K562 (cell line): ENCODE data around the gene TMEM88. TPM values are rescaled to one million over a fixed set of nuclear protein-coding genes. Genes with fewer than 3 reads are reported as not detected.

Experiments
- GTF2E2 ChIP-seq: fragments of 200-800 bp; sonication (Bioruptor generic); IDR thresholded peaks from 2 replicates; pipeline ENCODE4 v1.6.1; 2016; ENCODE audit warnings: missing genetic modification characterization, missing compliant biosample characterization
- KDM5B ChIP-seq: fragments of 200-600 bp; sonication (generic); IDR thresholded peaks from 2 replicates; pipeline ENCODE4 v1.6.1; 2012; ENCODE audit warnings: low read depth, mild to moderate bottlenecking, moderate library complexity, low read length, control low read depth, inconsistent platforms; ENCODE audit not compliant: insufficient replicate concordance
- L3MBTL2 ChIP-seq: fragments of 450-650 bp; IDR thresholded peaks from 2 replicates; pipeline ENCODE4 v1.6.1; 2016; ENCODE audit warnings: mild to moderate bottlenecking, moderate library complexity
- MAFK ChIP-seq: IDR thresholded peaks from 2 replicates; pipeline ENCODE4 v1.6.1; 2011; ENCODE audit warnings: low read length, improper control_type of control experiment
- NFRKB ChIP-seq: fragments of 450-650 bp; IDR thresholded peaks from 2 replicates; pipeline ENCODE4 v1.6.1; 2016; ENCODE audit warnings: low read depth
- PCBP2 ChIP-seq: fragments of 200-400 bp; formaldehyde crosslinking; IDR thresholded peaks from 2 replicates; pipeline ENCODE4 v1.6.1; 2018; ENCODE audit warnings: low read length, low read depth, mild to moderate bottlenecking, moderate library complexity; ENCODE audit not compliant: poor library complexity, severe bottlenecking
- POLR2B ChIP-seq: fragments of 450-650 bp; IDR thresholded peaks from 2 replicates; pipeline ENCODE4 v1.6.1; 2018; ENCODE audit warnings: low read depth; ENCODE audit not compliant: partially characterized antibody
- SP2 ChIP-seq: IDR thresholded peaks from 2 replicates; pipeline ENCODE4 v1.6.1; 2011; ENCODE audit warnings: mild to moderate bottlenecking, low read depth, low read length, moderate library complexity; ENCODE audit not compliant: poor library complexity, severe bottlenecking; ENCODE audit errors: extremely low read depth
- SRSF7 ChIP-seq: fragments of 200-400 bp; formaldehyde crosslinking; optimal IDR thresholded peaks from 2 replicates; pipeline ENCODE3; 2017; ENCODE audit warnings: mild to moderate bottlenecking, low read depth, low read length
- SUPT5H ChIP-seq: fragments of 450-650 bp; IDR thresholded peaks from 2 replicates; pipeline ENCODE4 v1.6.1; 2016
- TCF3 ChIP-seq: sonication (generic); formaldehyde crosslinking; IDR thresholded peaks from 2 replicates; pipeline ENCODE4 v1.4.0; 2020; ENCODE audit warnings: mild to moderate bottlenecking, missing genetic modification reagents
- ZBTB7A ChIP-seq: IDR thresholded peaks from 2 replicates; pipeline ENCODE4 v1.6.1; 2011; ENCODE audit warnings: low read depth, mild to moderate bottlenecking, low read length, moderate library complexity, borderline replicate concordance; ENCODE audit not compliant: control insufficient read depth
- ZNF175 ChIP-seq: fragments of 200-800 bp; sonication (Bioruptor generic); IDR thresholded peaks from 2 replicates; pipeline ENCODE4 v1.6.1; 2016; ENCODE audit warnings: low read depth, mild to moderate bottlenecking, missing genetic modification characterization, missing compliant biosample characterization
- ZNF197 ChIP-seq: fragments of 200-800 bp; sonication (Bioruptor generic); IDR thresholded peaks from 2 replicates; pipeline ENCODE4 v1.6.1; 2016; ENCODE audit warnings: low read depth, missing genetic modification characterization, missing compliant biosample characterization
- ZNF217 ChIP-seq: sonication (generic); formaldehyde crosslinking; IDR thresholded peaks from 2 replicates; pipeline ENCODE4 v1.8.0; 2022; ENCODE audit warnings: mild to moderate bottlenecking, missing genetic modification reagents
- ZNF384 ChIP-seq: IDR thresholded peaks from 2 replicates; pipeline ENCODE4 v1.6.1; 2012; ENCODE audit warnings: low read depth, low read length, improper control_type of control experiment
- ZNF75A ChIP-seq: fragments of 450-650 bp; formaldehyde crosslinking; IDR thresholded peaks from 2 replicates; pipeline ENCODE4 v1.4.0; 2020; ENCODE audit warnings: mild to moderate bottlenecking
- polyA plus RNA-seq, 8 experiments: library from polyadenylated mRNA; depleted of rRNA in 4 of 8; stranded (reverse) in 5 of 8; unstranded in 3 of 8; fragments of >200 nt; fragmentation: Nextera tagmentation in 2 of 8; fragmentation: Illumina TruSeq in 1 of 8; extraction: Ambion mirVana in 2 of 8; extraction: Trizol in 1 of 8; gene quantifications; 2 replicates each; pipeline versions ENCODE4 v1.2.1 to v1.2.3, GENCODE V29; 2011 to 2014; ENCODE audit warnings: inconsistent platforms in 1 of 8, missing spikeins in 1 of 8
- total RNA-seq, 7 experiments: library from RNA; depleted of rRNA in 6 of 7; stranded (reverse); fragments of >200 nt in 6 of 7; fragmentation: Illumina TruSeq in 2 of 7; extraction: Trizol in 2 of 7; gene quantifications; 2 replicates each; pipeline versions ENCODE4 v1.2.1 to v1.2.3, GENCODE V29; 2011 to 2021; ENCODE audit warnings: low replicate concordance in 1 of 7
- TF ChIP-seq, protein P1 (sequence below), 2 experiments: fragments of 450-650 bp in 1 of 2; sonication (generic) in 1 of 2; formaldehyde crosslinking in 1 of 2; IDR thresholded peaks in 1 of 2; conservative IDR thresholded peaks in 1 of 2; 2 replicates each; pipeline versions ENCODE4 v1.6.1 to v1.8.1; 2016 to 2023; ENCODE audit warnings: mild to moderate bottlenecking in 2 of 2, moderate library complexity in 2 of 2, inconsistent platforms in 1 of 2, missing genetic modification reagents in 1 of 2
- TF ChIP-seq, protein P2 (sequence below), 2 experiments: IDR thresholded peaks; 2 replicates each; pipeline ENCODE4 v1.6.1; 2012; ENCODE audit warnings: improper control_type of control experiment in 2 of 2, low read depth in 2 of 2, low read length in 2 of 2, borderline replicate concordance in 1 of 2
- TF ChIP-seq, protein P3 (sequence below): fragments of 450-650 bp; IDR thresholded peaks from 2 replicates; pipeline ENCODE4 v1.6.1; 2016; ENCODE audit warnings: borderline replicate concordance
- TF ChIP-seq, protein P4 (sequence below): sonication (generic); formaldehyde crosslinking; IDR thresholded peaks from 2 replicates; pipeline ENCODE4 v1.9.0; 2022; ENCODE audit warnings: mild to moderate bottlenecking, missing genetic modification reagents

Gene TMEM88
- total and polyA plus RNA-seq, 9 of the 15 experiments (the other 6 are each of a cell fraction or from before 2014, with no cell fraction given): 0.10 to 1.4 (median 0.36) TPM; not detected in 3

DNA sequence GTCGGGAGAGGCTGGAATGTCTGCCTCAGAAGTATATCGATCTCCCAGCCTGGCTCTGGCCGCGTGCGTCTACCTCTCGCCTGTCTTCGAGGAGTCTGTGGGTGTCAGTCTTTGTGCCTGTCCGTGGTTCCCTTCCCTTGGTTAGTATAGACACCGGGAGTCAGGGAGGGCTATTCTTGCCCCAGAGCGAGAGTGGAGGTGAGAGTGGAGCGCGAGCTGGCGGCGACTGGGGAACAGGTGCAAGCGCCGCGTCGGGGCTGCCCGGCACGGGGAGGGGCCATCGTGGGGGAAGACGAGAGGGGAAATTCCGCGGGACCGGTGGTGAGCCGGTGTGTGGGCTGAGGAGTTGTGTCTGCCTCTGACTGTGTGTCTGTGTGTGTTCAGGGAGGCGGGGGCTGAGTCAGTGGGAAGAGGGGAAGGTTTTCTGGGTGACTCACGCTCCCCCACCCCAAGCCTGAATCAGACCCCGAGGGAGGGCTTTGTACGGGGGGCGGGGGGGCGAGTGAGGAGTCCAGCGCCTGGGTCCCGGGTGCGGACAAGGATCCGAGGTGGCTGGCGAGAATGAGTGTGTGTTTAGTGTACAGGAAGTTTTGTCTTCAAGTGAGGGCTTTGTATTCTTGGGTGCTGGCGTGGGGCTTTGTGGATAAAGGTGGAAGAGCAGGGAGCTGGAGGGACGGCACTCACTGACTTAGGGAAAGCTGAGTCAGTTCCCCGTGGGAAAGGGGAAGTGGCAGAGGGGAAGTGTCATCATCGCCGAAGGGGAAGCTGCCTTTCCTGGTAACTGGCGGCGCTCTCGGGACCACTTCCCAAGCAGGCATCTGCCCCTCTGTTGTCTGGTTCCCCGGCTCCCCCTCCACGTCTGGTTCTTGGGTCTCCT is 12.2 kb upstream of the TMEM88 start (continued):
- TF ChIP-seq PCBP2 (no peak), POLR2B (peak; percentile 26), ZNF197 (CRISPR knock-in tag) (no peak), TCF3 (CRISPR knock-in tag) (no peak), GTF2E2 (tag) (0 out of 2 replicates have a peak, but pooled peaks have one; percentile 36), KDM5B (peak; percentile 7), ZNF175 (no peak), ZNF384 (no peak), L3MBTL2 (0 out of 2 replicates have a peak, but pooled peaks have one; percentile 24), ZBTB7A (peak; percentile 91), NFRKB (peak; percentile 25; the same call in 1 of the 2 replicates), ZNF75A (no peak), SP2 (no peak), MAFK (peak; percentile 62; the same call in 1 of the 2 replicates), SRSF7 (no peak), ZNF217 (CRISPR knock-in tag) (no peak), SUPT5H (peak; percentile 52; the same call in 1 of the 2 replicates)
- TF ChIP-seq, protein P1, sequence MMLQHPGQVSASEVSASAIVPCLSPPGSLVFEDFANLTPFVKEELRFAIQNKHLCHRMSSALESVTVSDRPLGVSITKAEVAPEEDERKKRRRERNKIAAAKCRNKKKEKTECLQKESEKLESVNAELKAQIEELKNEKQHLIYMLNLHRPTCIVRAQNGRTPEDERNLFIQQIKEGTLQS (IDR thresholded peaks at IDR 0.05): peak; percentile 92
- TF ChIP-seq, protein P1 (CRISPR knock-in tag; conservative IDR thresholded peaks at IDR 0.05): peak; percentile 51; the same call in 1 of the 2 replicates
- TF ChIP-seq, protein P2, sequence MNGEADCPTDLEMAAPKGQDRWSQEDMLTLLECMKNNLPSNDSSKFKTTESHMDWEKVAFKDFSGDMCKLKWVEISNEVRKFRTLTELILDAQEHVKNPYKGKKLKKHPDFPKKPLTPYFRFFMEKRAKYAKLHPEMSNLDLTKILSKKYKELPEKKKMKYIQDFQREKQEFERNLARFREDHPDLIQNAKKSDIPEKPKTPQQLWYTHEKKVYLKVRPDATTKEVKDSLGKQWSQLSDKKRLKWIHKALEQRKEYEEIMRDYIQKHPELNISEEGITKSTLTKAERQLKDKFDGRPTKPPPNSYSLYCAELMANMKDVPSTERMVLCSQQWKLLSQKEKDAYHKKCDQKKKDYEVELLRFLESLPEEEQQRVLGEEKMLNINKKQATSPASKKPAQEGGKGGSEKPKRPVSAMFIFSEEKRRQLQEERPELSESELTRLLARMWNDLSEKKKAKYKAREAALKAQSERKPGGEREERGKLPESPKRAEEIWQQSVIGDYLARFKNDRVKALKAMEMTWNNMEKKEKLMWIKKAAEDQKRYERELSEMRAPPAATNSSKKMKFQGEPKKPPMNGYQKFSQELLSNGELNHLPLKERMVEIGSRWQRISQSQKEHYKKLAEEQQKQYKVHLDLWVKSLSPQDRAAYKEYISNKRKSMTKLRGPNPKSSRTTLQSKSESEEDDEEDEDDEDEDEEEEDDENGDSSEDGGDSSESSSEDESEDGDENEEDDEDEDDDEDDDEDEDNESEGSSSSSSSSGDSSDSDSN (IDR thresholded peaks at IDR 0.05; ENCODE audit: borderline replicate concordance in 1 of 2, low read depth in 2 of 2, low read length in 2 of 2): peak in 1 of 2 experiments; percentile 50; a peak in 1 of 4 replicates
- TF ChIP-seq, protein P3, sequence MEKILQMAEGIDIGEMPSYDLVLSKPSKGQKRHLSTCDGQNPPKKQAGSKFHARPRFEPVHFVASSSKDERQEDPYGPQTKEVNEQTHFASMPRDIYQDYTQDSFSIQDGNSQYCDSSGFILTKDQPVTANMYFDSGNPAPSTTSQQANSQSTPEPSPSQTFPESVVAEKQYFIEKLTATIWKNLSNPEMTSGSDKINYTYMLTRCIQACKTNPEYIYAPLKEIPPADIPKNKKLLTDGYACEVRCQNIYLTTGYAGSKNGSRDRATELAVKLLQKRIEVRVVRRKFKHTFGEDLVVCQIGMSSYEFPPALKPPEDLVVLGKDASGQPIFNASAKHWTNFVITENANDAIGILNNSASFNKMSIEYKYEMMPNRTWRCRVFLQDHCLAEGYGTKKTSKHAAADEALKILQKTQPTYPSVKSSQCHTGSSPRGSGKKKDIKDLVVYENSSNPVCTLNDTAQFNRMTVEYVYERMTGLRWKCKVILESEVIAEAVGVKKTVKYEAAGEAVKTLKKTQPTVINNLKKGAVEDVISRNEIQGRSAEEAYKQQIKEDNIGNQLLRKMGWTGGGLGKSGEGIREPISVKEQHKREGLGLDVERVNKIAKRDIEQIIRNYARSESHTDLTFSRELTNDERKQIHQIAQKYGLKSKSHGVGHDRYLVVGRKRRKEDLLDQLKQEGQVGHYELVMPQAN: no peak; the same call in 1 of the 2 replicates
- TF ChIP-seq, protein P4, sequence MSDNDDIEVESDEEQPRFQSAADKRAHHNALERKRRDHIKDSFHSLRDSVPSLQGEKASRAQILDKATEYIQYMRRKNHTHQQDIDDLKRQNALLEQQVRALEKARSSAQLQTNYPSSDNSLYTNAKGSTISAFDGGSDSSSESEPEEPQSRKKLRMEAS: peak; percentile 11
